IMR-90 (cell line): ENCODE measurements around the gene FOXP4.

ENCODE experiments used
- CHD1 ChIP-seq: IDR thresholded peaks from 2 replicates; pipeline ENCODE4 v1.6.1; 2012; ENCODE audit warnings: low read depth, low read length, improper control_type of control experiment
- MXI1 ChIP-seq: IDR thresholded peaks from 2 replicates; pipeline ENCODE4 v1.6.1; 2012; ENCODE audit warnings: low read depth, mild to moderate bottlenecking, low read length, moderate library complexity, borderline replicate concordance
- POLR2A ChIP-seq: IDR thresholded peaks from 2 replicates; pipeline ENCODE4 v1.6.1; 2012; ENCODE audit warnings: mild to moderate bottlenecking, low read depth, low read length
- RAD21 ChIP-seq: IDR thresholded peaks from 2 replicates; pipeline ENCODE4 v1.6.1; 2012; ENCODE audit warnings: low read length, improper control_type of control experiment
- RFX5 ChIP-seq: IDR thresholded peaks from 2 replicates; pipeline ENCODE4 v1.8.0; 2012; ENCODE audit warnings: low read depth, mild to moderate bottlenecking, low read length, moderate library complexity
- SMC3 ChIP-seq: fragments of 150-350 bp; IDR thresholded peaks from 2 replicates; pipeline ENCODE4 v1.6.1; 2016; ENCODE audit warnings: low read depth, mild to moderate bottlenecking, antibody characterized with exemption, low read length, moderate library complexity
- TF ChIP-seq, protein P1 (sequence below): conservative IDR thresholded peaks from 2 replicates; pipeline ENCODE4 v1.5.1; 2012; ENCODE audit warnings: mild to moderate bottlenecking, low read depth, low read length, improper control_type of control experiment

DNA sequence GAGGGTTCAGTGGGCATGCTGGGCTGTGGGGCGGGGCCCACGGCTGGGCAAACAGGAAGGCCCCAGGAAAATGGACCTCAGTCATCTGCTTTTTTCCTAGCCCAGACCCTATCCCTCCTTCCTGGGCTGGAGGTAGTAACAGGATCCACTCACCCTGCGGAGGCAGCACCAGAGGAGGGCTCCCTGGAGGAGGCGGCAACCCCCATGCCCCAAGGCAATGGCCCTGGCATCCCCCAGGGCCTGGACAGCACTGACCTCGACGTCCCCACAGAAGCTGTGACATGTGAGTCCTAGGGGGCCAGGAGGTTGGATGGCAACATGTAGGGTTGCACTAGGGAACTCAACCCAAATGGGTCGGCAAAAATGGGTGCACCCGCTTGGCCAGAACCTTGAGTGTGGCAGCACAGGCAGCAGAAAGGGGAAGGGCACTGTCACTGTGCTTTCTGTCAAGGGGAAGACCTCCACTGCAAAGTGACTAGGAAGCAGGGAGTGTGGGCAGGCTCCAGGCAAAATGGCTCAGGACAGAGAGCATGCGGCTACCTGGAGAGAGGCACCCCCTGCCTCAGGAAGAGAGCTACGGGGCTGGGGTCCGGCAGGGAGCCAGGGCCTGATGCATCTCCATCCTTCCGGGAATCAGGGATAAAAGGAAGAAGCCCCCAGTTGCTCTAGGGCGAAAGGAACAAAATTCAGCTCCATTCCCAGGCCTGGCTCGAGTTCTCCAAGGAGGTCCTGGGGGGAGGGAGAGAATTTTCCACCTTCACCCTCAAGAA lies 100.0 kb downstream of the FOXP4 start:
- no peak for TF ChIP-seq SMC3
- TF ChIP-seq, protein P1, sequence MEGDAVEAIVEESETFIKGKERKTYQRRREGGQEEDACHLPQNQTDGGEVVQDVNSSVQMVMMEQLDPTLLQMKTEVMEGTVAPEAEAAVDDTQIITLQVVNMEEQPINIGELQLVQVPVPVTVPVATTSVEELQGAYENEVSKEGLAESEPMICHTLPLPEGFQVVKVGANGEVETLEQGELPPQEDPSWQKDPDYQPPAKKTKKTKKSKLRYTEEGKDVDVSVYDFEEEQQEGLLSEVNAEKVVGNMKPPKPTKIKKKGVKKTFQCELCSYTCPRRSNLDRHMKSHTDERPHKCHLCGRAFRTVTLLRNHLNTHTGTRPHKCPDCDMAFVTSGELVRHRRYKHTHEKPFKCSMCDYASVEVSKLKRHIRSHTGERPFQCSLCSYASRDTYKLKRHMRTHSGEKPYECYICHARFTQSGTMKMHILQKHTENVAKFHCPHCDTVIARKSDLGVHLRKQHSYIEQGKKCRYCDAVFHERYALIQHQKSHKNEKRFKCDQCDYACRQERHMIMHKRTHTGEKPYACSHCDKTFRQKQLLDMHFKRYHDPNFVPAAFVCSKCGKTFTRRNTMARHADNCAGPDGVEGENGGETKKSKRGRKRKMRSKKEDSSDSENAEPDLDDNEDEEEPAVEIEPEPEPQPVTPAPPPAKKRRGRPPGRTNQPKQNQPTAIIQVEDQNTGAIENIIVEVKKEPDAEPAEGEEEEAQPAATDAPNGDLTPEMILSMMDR: no peak
- TF ChIP-seq MXI1: no peak
- TF ChIP-seq CHD1: no peak
- no peak for TF ChIP-seq POLR2A
- TF ChIP-seq RAD21: no peak
- TF ChIP-seq RFX5: no peak
